ENCODE results near the gene CXorf38. TPM values are rescaled to one million over a fixed set of nuclear protein-coding genes. Genes with fewer than 3 reads are reported as not detected.

CXorf38 gene
- total RNA-seq, 1 experiment from 2014 or later, result 10.5 TPM

- H2BK20ac ChIP-seq (ENCODE audit: low read depth, low read length, poor library complexity, severe bottlenecking), result no peak overlapping the region
- no peak overlapping the region for H2BK5ac ChIP-seq (ENCODE audit: insufficient read length, low read length)
- H3K23ac ChIP-seq (ENCODE audit: insufficient read length, low read depth, low read length), result no peak overlapping the region
- H3K27ac Mint-ChIP-seq, result peak overlapping the region in 1 of 3 experiments; percentile 94; a peak in 4 of 7 replicates
- DNase-seq, result no peak
- H2BK12ac ChIP-seq (ENCODE audit: insufficient read length, low read depth, low read length), result no peak overlapping the region
- H3T11ph ChIP-seq (ENCODE audit: low read length), result no peak overlapping the region
- no peaks in the 10 kb centered on the region for H3K4me1 ChIP-seq (ENCODE audit: insufficient read depth, low read length)
- peaks cover 10% of the 10 kb centered on the region; the same call in 1 of the 2 replicates for H3K79me2 ChIP-seq (ENCODE audit: insufficient read depth, low read length)
- H2BK15ac ChIP-seq (ENCODE audit: low read depth, low read length), result no peak overlapping the region
- no peak overlapping the region for H3K18ac ChIP-seq (ENCODE audit: insufficient read length, low read depth, low read length)
- no peak overlapping the region for H3K27ac ChIP-seq (ENCODE audit: insufficient read length, low read depth, low read length)
- H4K91ac ChIP-seq (ENCODE audit: insufficient read length, low read depth, low read length), result no peak overlapping the region
- no peak overlapping the region for H2BK120ac ChIP-seq (ENCODE audit: low read depth, low read length, poor library complexity, severe bottlenecking)
- peaks cover 7 to 10% of the 10 kb centered on the region in 2 experiments; a peak in 3 of 4 replicates for H3K4me1 Mint-ChIP-seq
- H3K79me1 ChIP-seq (ENCODE audit: insufficient read depth, low read depth, low read length, poor library complexity, severe bottlenecking), result peaks cover 6% of the 10 kb centered on the region
- no CpG with 5 or more reads among the region's 12 CpGs for WGBS (ENCODE audit: extremely low coverage, insufficient read length, low lambda C conversion rate)
- no peaks in the 10 kb centered on the region for H4K20me1 ChIP-seq (ENCODE audit: control insufficient read depth, insufficient read depth, insufficient read length)
- H4K8ac ChIP-seq (replicated peaks; ENCODE audit: insufficient read length, low read depth, low read length), result no peak overlapping the region
- no peak overlapping the region for H2AK5ac ChIP-seq (ENCODE audit: insufficient read length, low read length)
- no peaks in the 10 kb centered on the region; a peak in 2 of 7 replicates for H3K36me3 Mint-ChIP-seq (ENCODE audit: insufficient read depth in 1 of 3, low read depth in 3 of 3)
- H3K27me3 Mint-ChIP-seq (ENCODE audit: low read depth), result peaks cover 2% of the 10 kb centered on the region; the same call in 1 of the 2 replicates
- peaks cover 4% of the 10 kb centered on the region for H3K23me2 ChIP-seq (ENCODE audit: insufficient read length, low read depth, low read length, poor library complexity, severe bottlenecking)
- H3K4me2 ChIP-seq (ENCODE audit: insufficient read depth, insufficient read length, low read length), result peak overlapping the region; percentile 47
- H3K4me3 Mint-ChIP-seq, result peak overlapping the region; percentile 83 to 88
- H3K9ac ChIP-seq (ENCODE audit: extremely low read depth, insufficient read length, low read length), result peak overlapping the region; percentile 75
- H3K4ac ChIP-seq (ENCODE audit: low read depth, low read length), result no peak overlapping the region
- peaks cover 58 to 60% of the 10 kb centered on the region in 2 experiments for H3K9me3 Mint-ChIP-seq
- TF ChIP-seq, protein P1, sequence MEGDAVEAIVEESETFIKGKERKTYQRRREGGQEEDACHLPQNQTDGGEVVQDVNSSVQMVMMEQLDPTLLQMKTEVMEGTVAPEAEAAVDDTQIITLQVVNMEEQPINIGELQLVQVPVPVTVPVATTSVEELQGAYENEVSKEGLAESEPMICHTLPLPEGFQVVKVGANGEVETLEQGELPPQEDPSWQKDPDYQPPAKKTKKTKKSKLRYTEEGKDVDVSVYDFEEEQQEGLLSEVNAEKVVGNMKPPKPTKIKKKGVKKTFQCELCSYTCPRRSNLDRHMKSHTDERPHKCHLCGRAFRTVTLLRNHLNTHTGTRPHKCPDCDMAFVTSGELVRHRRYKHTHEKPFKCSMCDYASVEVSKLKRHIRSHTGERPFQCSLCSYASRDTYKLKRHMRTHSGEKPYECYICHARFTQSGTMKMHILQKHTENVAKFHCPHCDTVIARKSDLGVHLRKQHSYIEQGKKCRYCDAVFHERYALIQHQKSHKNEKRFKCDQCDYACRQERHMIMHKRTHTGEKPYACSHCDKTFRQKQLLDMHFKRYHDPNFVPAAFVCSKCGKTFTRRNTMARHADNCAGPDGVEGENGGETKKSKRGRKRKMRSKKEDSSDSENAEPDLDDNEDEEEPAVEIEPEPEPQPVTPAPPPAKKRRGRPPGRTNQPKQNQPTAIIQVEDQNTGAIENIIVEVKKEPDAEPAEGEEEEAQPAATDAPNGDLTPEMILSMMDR (conservative IDR thresholded peaks at IDR 0.05), result no peak
- no peak overlapping the region for H3K56ac ChIP-seq (ENCODE audit: insufficient read length, low read depth, low read length)
- H3K9me3 ChIP-seq (ENCODE audit: control insufficient read depth, low read depth, low read length), result no peaks in the 10 kb centered on the region
- H4K5ac ChIP-seq (ENCODE audit: insufficient read length, low read depth, low read length), result no peak overlapping the region
- no peak overlapping the region; the same call in 1 of the 2 replicates for H3K14ac ChIP-seq (ENCODE audit: insufficient read depth, low read length)
- no peaks in the 10 kb centered on the region for H3K27me3 ChIP-seq (ENCODE audit: insufficient read depth, low read length)
- no peak overlapping the region for H2AFZ ChIP-seq (ENCODE audit: low read length)
Measured at GRCh38 chrX:40579900-40580536, 67.3 kb downstream of the CXorf38 start.
